Endothelial cell of umbilical vein (primary cell): Measurements from ENCODE around the gene SP3. TPM values are rescaled to one million over a fixed set of nuclear protein-coding genes. Genes with fewer than 3 reads are reported as not detected.

Experiments used
- BruUV-seq: library from RNA; stranded (reverse); fragments of 400-500 nt; replicated peaks from 2 replicates; lab custom pipeline; 2021; lab: Mats Ljungman, UMichigan
- CTCF ChIA-PET: fragments of 300-600, 350-600 bp; sonication (Branson Sonifier 250); formaldehyde crosslinking; loops from one replicate; lab custom pipeline; 2021; ENCODE audit warnings: antibody characterized with exemption, inconsistent platforms; lab: Charles Lee
- POLR2A ChIA-PET: fragments of 300-600, 350-600 bp; sonication (Branson Sonifier 250); formaldehyde crosslinking; loops from one replicate; lab custom pipeline; 2021; ENCODE audit warnings: antibody characterized with exemption, inconsistent platforms; lab: Charles Lee
- DNase-seq: peaks from one replicate; pipeline ENCODE4 v3.0.0-alpha.2; 2011; ENCODE audit warnings: low read depth, low spot score
- FAIRE-seq: peaks from 2 replicates; lab custom pipeline; 2011; peaks lifted over from hg19 to GRCh38; lab: Jason Lieb, UNC
- H2AFZ ChIP-seq: 2 replicates; pipeline ENCODE4 v1.6.0; 2012; ENCODE audit warnings: low read depth, low read length, control low read depth, inconsistent platforms
- H3K27ac ChIP-seq: 2 replicates; pipeline ENCODE4 v1.5.1; 2011; ENCODE audit warnings: low read depth, mild to moderate bottlenecking, control low read depth, low read length, moderate library complexity; ENCODE audit not compliant: insufficient read depth
- H3K27me3 ChIP-seq, 2 experiments: 2 replicates each; pipeline versions ENCODE4 v1.6.0 to v1.6.1; 2011; ENCODE audit warnings: low read length in 2 of 2, mixed read lengths in 1 of 2; ENCODE audit not compliant: control insufficient read depth in 2 of 2, insufficient read depth in 2 of 2
- H3K36me3 ChIP-seq, 2 experiments: 2 replicates in 1 of 2; 3 replicates in 1 of 2; pipeline ENCODE4 v1.5.1; 2011; ENCODE audit warnings: low read length in 2 of 2, mild to moderate bottlenecking in 1 of 2, moderate library complexity in 1 of 2; ENCODE audit not compliant: control insufficient read depth in 2 of 2, insufficient read depth in 2 of 2; ENCODE audit errors: extremely low read depth in 1 of 2
- H3K4me1 ChIP-seq: 3 replicates; pipeline ENCODE4 v1.5.1; 2011; ENCODE audit warnings: mild to moderate bottlenecking, low read length; ENCODE audit not compliant: control insufficient read depth, insufficient read depth; ENCODE audit errors: extremely low read depth
- H3K4me2 ChIP-seq: 2 replicates; pipeline ENCODE4 v1.6.1; 2011; ENCODE audit warnings: low read length, control low read depth, mixed read lengths; ENCODE audit not compliant: insufficient read depth
- H3K4me3 ChIP-seq, 3 experiments: fragments of 200-600 bp in 1 of 3; sonication (generic), shearing (Covaris generic) in 1 of 3; replicated peaks in 1 of 3; 2 replicates each; pipeline ENCODE4 v1.5.1; 2011 to 2016; ENCODE audit warnings: control low read depth in 3 of 3, low read length in 3 of 3, mild to moderate bottlenecking in 2 of 3, inconsistent platforms in 1 of 3, low read depth in 1 of 3, moderate library complexity in 1 of 3; ENCODE audit not compliant: insufficient read depth in 1 of 3
- H3K79me2 ChIP-seq: 2 replicates; pipeline ENCODE4 v1.6.0; 2012; ENCODE audit warnings: low read length, inconsistent platforms; ENCODE audit not compliant: control insufficient read depth, insufficient read depth
- H3K9ac ChIP-seq: replicated peaks from 2 replicates; pipeline ENCODE3; 2011; ENCODE audit warnings: low read length, control low read depth; ENCODE audit not compliant: insufficient read depth; ENCODE audit errors: extremely low read depth
- H3K9me1 ChIP-seq: replicated peaks from 3 replicates; pipeline ENCODE4 v1.6.0; 2011; ENCODE audit warnings: mild to moderate bottlenecking, low read length; ENCODE audit not compliant: control insufficient read depth, insufficient read depth; ENCODE audit errors: extremely low read depth
- H3K9me3 ChIP-seq: replicated peaks from 2 replicates; pipeline ENCODE4 v1.5.1; 2012; ENCODE audit warnings: low read length, inconsistent platforms; ENCODE audit not compliant: control insufficient read depth, insufficient read depth
- H4K20me1 ChIP-seq: replicated peaks from 2 replicates; pipeline ENCODE3; 2011; ENCODE audit warnings: mild to moderate bottlenecking, low read length; ENCODE audit not compliant: control insufficient read depth, insufficient read depth; ENCODE audit errors: extremely low read depth
- EZH2 ChIP-seq: IDR thresholded peaks from 2 replicates; pipeline ENCODE4 v1.6.1; 2012; ENCODE audit warnings: borderline replicate concordance, low read depth, mild to moderate bottlenecking, moderate library complexity, low read length, inconsistent platforms; ENCODE audit not compliant: severe bottlenecking
- FOS ChIP-seq: IDR thresholded peaks from 2 replicates; pipeline ENCODE4 v1.6.1; 2011; ENCODE audit warnings: mild to moderate bottlenecking, low read length, moderate library complexity, borderline replicate concordance; ENCODE audit not compliant: insufficient read depth
- GATA2 ChIP-seq: IDR thresholded peaks from 2 replicates; pipeline ENCODE4 v1.7.0; 2011; ENCODE audit warnings: low read depth, mild to moderate bottlenecking, moderate library complexity, mixed read lengths, low read length; ENCODE audit not compliant: insufficient read length, insufficient read depth
- JUN ChIP-seq: IDR thresholded peaks from 2 replicates; pipeline ENCODE4 v1.6.1; 2011; ENCODE audit warnings: borderline replicate concordance, low read depth; ENCODE audit not compliant: insufficient read length, insufficient read depth
- MYC ChIP-seq: IDR thresholded peaks from one replicate; pipeline ENCODE4 v1.6.1; 2011; ENCODE audit warnings: mild to moderate bottlenecking, low read depth, low read length
- POLR2A ChIP-seq: IDR thresholded peaks from 2 replicates; pipeline ENCODE4 v1.6.1; 2012; ENCODE audit warnings: low read depth, mild to moderate bottlenecking, control low read depth, low read length
- POLR2AphosphoS5 ChIP-seq: IDR thresholded peaks from 2 replicates; pipeline ENCODE4 v1.6.1; 2012; ENCODE audit warnings: low read depth, mild to moderate bottlenecking, control low read depth, low read length, moderate library complexity; ENCODE audit not compliant: insufficient read depth
- dilution Hi-C: fragments of 300-500 bp; cut with MboI; formaldehyde crosslinking; loops from one replicate; pipeline ENCODE4 v1.15.0; 2019; ENCODE audit warnings: low sequenced_read_pairs; ENCODE audit not compliant: extremely low pct_ligation_motif_present
- intact Hi-C: fragments of 100-400 bp; cut with micrococcal nuclease; formaldehyde crosslinking; loops from one replicate; pipeline ENCODE4 v1.10.0; 2022
- polyA plus RNA-seq, 4 experiments: library from polyadenylated mRNA; depleted of rRNA in 3 of 4; stranded (reverse) in 3 of 4; unstranded in 1 of 4; fragments of >200 nt; gene quantifications; 2 replicates each; pipeline versions ENCODE4 v1.2.1 to v1.2.3, GENCODE V29; 2011 to 2012; ENCODE audit warnings: missing spikeins in 1 of 4
- total RNA-seq: library from RNA; stranded (reverse); gene quantifications from 2 replicates; pipeline ENCODE4 v1.2.3, GENCODE V29; 2021
- TF ChIP-seq, protein P1 (sequence below): IDR thresholded peaks from 2 replicates; pipeline ENCODE4 v1.6.1; 2011; ENCODE audit not compliant: insufficient read depth, insufficient read length
- TF ChIP-seq, protein P2 (sequence below), 2 donors: IDR thresholded peaks; 1 replicate in 1 of 2; 2 replicates in 1 of 2; pipeline ENCODE4 v1.5.1; 2011; ENCODE audit warnings: low read length in 2 of 2, mild to moderate bottlenecking in 2 of 2, moderate library complexity in 2 of 2, control low read depth in 1 of 2, inconsistent platforms in 1 of 2, low read depth in 1 of 2; ENCODE audit not compliant: insufficient read depth in 1 of 2; ENCODE audit errors: extremely low read depth in 1 of 2

Gene SP3
- total and polyA plus RNA-seq, 2 donors (not counting 3 experiments of a cell fraction or from before 2014, with no cell fraction given): 23.9 to 59.0 TPM

DNA sequence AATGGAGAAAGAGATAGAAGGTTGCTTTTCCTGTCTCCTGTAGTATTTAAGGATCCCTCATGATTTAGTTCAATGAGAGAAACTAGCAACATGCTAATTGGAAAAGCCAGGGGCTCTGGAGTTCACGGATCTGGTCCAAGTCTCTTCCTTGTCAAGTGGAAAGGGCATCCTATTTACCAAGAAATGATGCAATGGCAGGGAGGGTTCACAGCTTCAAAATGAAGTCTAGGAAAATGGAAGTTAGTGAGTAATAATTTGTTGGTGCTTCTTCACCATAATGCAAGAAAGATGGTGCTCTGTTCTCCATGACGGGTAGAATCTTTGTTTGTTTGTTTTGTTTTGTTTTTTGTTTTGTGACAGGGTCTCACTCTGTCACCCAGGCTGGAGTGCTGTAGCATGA, 34.6 kb upstream of the SP3 start:
- Histone ChIP-seq H3K27ac (no peak overlapping the region), H3K4me2 (no peak overlapping the region), H2AFZ (no peak overlapping the region), H3K9me3 (no peaks in the 10 kb centered on the region), H3K4me1 (no peaks in the 10 kb centered on the region), H4K20me1 (no peaks in the 10 kb centered on the region), H3K9ac (no peak overlapping the region), H3K27me3 (peaks cover 17 to 29% of the 10 kb centered on the region in 2 experiments), H3K9me1 (no peaks in the 10 kb centered on the region), H3K4me3 (no peak overlapping the region), H3K79me2 (no peaks in the 10 kb centered on the region), H3K36me3 (no peaks in the 10 kb centered on the region)
- ChIA-PET CTCF (interaction anchor here (1.3 kb wide), 1 partner anchor 15 kb away, joined by 4 read pairs; no protein-coding TSS in a partner anchor), POLR2A (no interaction called here)
- DNase-seq (no peak), FAIRE-seq (no peak)
- TF ChIP-seq FOS: no peak
- TF ChIP-seq MYC: no peak
- TF ChIP-seq, protein P1, sequence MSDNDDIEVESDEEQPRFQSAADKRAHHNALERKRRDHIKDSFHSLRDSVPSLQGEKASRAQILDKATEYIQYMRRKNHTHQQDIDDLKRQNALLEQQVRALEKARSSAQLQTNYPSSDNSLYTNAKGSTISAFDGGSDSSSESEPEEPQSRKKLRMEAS: no peak
- TF ChIP-seq JUN: no peak
- TF ChIP-seq POLR2AphosphoS5: no peak
- TF ChIP-seq, protein P2, sequence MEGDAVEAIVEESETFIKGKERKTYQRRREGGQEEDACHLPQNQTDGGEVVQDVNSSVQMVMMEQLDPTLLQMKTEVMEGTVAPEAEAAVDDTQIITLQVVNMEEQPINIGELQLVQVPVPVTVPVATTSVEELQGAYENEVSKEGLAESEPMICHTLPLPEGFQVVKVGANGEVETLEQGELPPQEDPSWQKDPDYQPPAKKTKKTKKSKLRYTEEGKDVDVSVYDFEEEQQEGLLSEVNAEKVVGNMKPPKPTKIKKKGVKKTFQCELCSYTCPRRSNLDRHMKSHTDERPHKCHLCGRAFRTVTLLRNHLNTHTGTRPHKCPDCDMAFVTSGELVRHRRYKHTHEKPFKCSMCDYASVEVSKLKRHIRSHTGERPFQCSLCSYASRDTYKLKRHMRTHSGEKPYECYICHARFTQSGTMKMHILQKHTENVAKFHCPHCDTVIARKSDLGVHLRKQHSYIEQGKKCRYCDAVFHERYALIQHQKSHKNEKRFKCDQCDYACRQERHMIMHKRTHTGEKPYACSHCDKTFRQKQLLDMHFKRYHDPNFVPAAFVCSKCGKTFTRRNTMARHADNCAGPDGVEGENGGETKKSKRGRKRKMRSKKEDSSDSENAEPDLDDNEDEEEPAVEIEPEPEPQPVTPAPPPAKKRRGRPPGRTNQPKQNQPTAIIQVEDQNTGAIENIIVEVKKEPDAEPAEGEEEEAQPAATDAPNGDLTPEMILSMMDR (IDR thresholded peaks at IDR 0.05; ENCODE audit: extremely low read depth in 1 of 2, insufficient read depth in 1 of 2, low read depth in 1 of 2, low read length in 2 of 2): no peak
- no peak for TF ChIP-seq EZH2
- no peak for TF ChIP-seq POLR2A
- no peak for TF ChIP-seq GATA2
- intact Hi-C loops: no loop called here
- dilution Hi-C loops: no loop called here
- no TSS peak for BruUV-seq
